IPS DF 6.9 (cell line): Measurements from ENCODE around the gene NR1H2.
A peak's percentile ranks its signal among the peaks of the same experiment; 100 is the strongest.
"Not testable (repeated sequence)": the region's sequence is repeated elsewhere in the genome, so short reads cannot be mapped to it uniquely, and the experiment has no call there.

Source experiments
- DNase-seq: peaks from one replicate; pipeline ENCODE4 v3.0.0-alpha.2; 2013; ENCODE audit warnings: low read depth, low spot score
- H3K27ac ChIP-seq: one replicate; pipeline ENCODE4 v1.5.1; 2013; ENCODE audit warnings: low read length, control low read depth
- H3K27me3 ChIP-seq: 2 replicates; pipeline ENCODE4 v1.6.1; 2013; ENCODE audit warnings: mild to moderate bottlenecking, low read length; ENCODE audit not compliant: control insufficient read depth, insufficient read depth
- H3K36me3 ChIP-seq: 2 replicates; pipeline ENCODE4 v1.6.1; 2013; ENCODE audit warnings: low read length; ENCODE audit not compliant: control insufficient read depth, insufficient read depth
- H3K4me1 ChIP-seq: 2 replicates; pipeline ENCODE4 v1.6.1; 2013; ENCODE audit warnings: low read length; ENCODE audit not compliant: control insufficient read depth, insufficient read depth
- H3K4me3 ChIP-seq: 2 replicates; pipeline ENCODE4 v1.5.1; 2013; ENCODE audit warnings: mild to moderate bottlenecking, low read length
- H3K9me3 ChIP-seq: 2 replicates; pipeline ENCODE4 v1.6.1; 2013; ENCODE audit warnings: low read length, inconsistent platforms; ENCODE audit not compliant: control insufficient read depth, insufficient read depth
- WGBS: extraction: QIAGEN DNeasy Blood & Tissue Kit; methylation state at CpG from one replicate; pipeline ENCODE4 v1.1.7; 2013; ENCODE audit warnings: mixed read lengths, missing lambda C conversion rate; ENCODE audit not compliant: insufficient read length, insufficient coverage; 5-methylcytosine and 5-hydroxymethylcytosine counted together

Gene NR1H2

GRCh38 chr19:50331994-50332243 is 44.3 kb upstream of the NR1H2 start:
- no peak for DNase-seq
- Histone ChIP-seq H3K4me3 (peak overlapping the region; percentile 67; the same call in 1 of the 2 replicates), H3K4me1 (no peaks in the 10 kb centered on the region; the same call in 1 of the 2 replicates), H3K36me3 (no peaks in the 10 kb centered on the region), H3K9me3 (peaks cover 2% of the 10 kb centered on the region; the same call in 1 of the 2 replicates), H3K27ac (no peak overlapping the region), H3K27me3 (no peaks in the 10 kb centered on the region)
- no CpG with 5 or more reads among the region's 2 CpGs for WGBS

- Histone ChIP-seq H3K27ac (no peak overlapping the region), H3K4me1 (no peaks in the 10 kb centered on the region; the same call in 1 of the 2 replicates), H3K36me3 (no peaks in the 10 kb centered on the region), H3K9me3 (no peaks in the 10 kb centered on the region), H3K27me3 (no peaks in the 10 kb centered on the region), H3K4me3 (peak overlapping the region; percentile 67; the same call in 1 of the 2 replicates)
- no peak for DNase-seq
- no CpG with 5 or more reads among the region's 20 CpGs for WGBS
These were observed 43.8 kb upstream of the NR1H2 start for GRCh38 chr19:50332244-50333038.

- H3K4me1 ChIP-seq = no peaks in the 10 kb centered on the region; the same call in 1 of the 2 replicates
- H3K27ac ChIP-seq = no peak overlapping the region
- H3K36me3 ChIP-seq = no peaks in the 10 kb centered on the region
- peak overlapping the region; percentile 67; the same call in 1 of the 2 replicates for H3K4me3 ChIP-seq
- H3K27me3 ChIP-seq = no peaks in the 10 kb centered on the region
- no peak for DNase-seq
- no CpG with 5 or more reads among the region's 34 CpGs for WGBS
- no peaks in the 10 kb centered on the region for H3K9me3 ChIP-seq
These were observed 43.0 kb upstream of the NR1H2 start for GRCh38 chr19:50333235-50333736.

GRCh38 chr19:50333737-50334617 is 42.3 kb upstream of the NR1H2 start:
- H3K36me3 ChIP-seq = no peaks in the 10 kb centered on the region
- DNase-seq = no peak
- WGBS = no CpG with 5 or more reads among the region's 54 CpGs
- peak overlapping the region; percentile 67; the same call in 1 of the 2 replicates for H3K4me3 ChIP-seq
- no peaks in the 10 kb centered on the region; the same call in 1 of the 2 replicates for H3K4me1 ChIP-seq
- no peak overlapping the region for H3K27ac ChIP-seq
- no peaks in the 10 kb centered on the region for H3K27me3 ChIP-seq
- H3K9me3 ChIP-seq = no peaks in the 10 kb centered on the region

- H3K4me3 ChIP-seq = no peak overlapping the region
- no peak overlapping the region for H3K27ac ChIP-seq
- H3K27me3 ChIP-seq = no peaks in the 10 kb centered on the region
- H3K36me3 ChIP-seq = no peaks in the 10 kb centered on the region
- WGBS = no CpG with 5 or more reads among the region's 12 CpGs
- no peak for DNase-seq
- no peaks in the 10 kb centered on the region for H3K9me3 ChIP-seq
- H3K4me1 ChIP-seq = no peaks in the 10 kb centered on the region; the same call in 1 of the 2 replicates
These were observed 41.4 kb upstream of the NR1H2 start for GRCh38 chr19:50334741-50335421.

- not testable (repeated sequence) for H3K4me1 ChIP-seq, H3K36me3 ChIP-seq, H3K27me3 ChIP-seq, H3K27ac ChIP-seq, H3K4me3 ChIP-seq, DNase-seq, H3K9me3 ChIP-seq
- no CpG with 5 or more reads among the region's 6 CpGs for WGBS
These were observed 39.2 kb upstream of the NR1H2 start for GRCh38 chr19:50337031-50337430.

GRCh38 chr19:50340331-50340730 is 35.9 kb upstream of the NR1H2 start:
- no peak overlapping the region for H3K4me3 ChIP-seq
- no peaks in the 10 kb centered on the region for H3K4me1 ChIP-seq
- no peak overlapping the region for H3K27ac ChIP-seq
- DNase-seq = no peak
- H3K36me3 ChIP-seq = no peaks in the 10 kb centered on the region
- H3K9me3 ChIP-seq = peaks cover 4% of the 10 kb centered on the region
- H3K27me3 ChIP-seq = no peaks in the 10 kb centered on the region

- DNase-seq = no peak
- no CpG with 5 or more reads among the region's 3 CpGs for WGBS
- Histone ChIP-seq H3K9me3 (peaks cover 4% of the 10 kb centered on the region), H3K36me3 (no peaks in the 10 kb centered on the region), H3K4me3 (no peak overlapping the region), H3K27ac (no peak overlapping the region), H3K4me1 (no peaks in the 10 kb centered on the region), H3K27me3 (no peaks in the 10 kb centered on the region)
These were observed 35.1 kb upstream of the NR1H2 start for GRCh38 chr19:50341091-50341564.

- no peak for DNase-seq
- no peaks in the 10 kb centered on the region for H3K27me3 ChIP-seq
- no peaks in the 10 kb centered on the region for H3K36me3 ChIP-seq
- no peak overlapping the region for H3K27ac ChIP-seq
- H3K9me3 ChIP-seq = peaks cover 4% of the 10 kb centered on the region
- no peak overlapping the region for H3K4me3 ChIP-seq
- WGBS = no CpG with 5 or more reads among the region's 8 CpGs
- no peaks in the 10 kb centered on the region for H3K4me1 ChIP-seq
These were observed 31.5 kb upstream of the NR1H2 start for GRCh38 chr19:50344661-50345318.
